SK-MEL-5 (cell line): ENCODE data around the gene ZNF652. TPM values are rescaled to one million over a fixed set of nuclear protein-coding genes. Genes with fewer than 3 reads are reported as not detected.

ENCODE experiments used
- DNase-seq: peaks from one replicate; pipeline ENCODE4 v3.0.0-alpha.2; 2016; ENCODE audit warnings: low read depth, low spot score
- in situ Hi-C: cut with HindIII; loops from 2 replicates; pipeline ENCODE4 v1.10.0; 2016; ENCODE audit warnings: low sequenced_read_pairs, high pct_unique_total_duplicates, low pct_unique_long_range_greater_than_20kb
- small RNA-seq, 2 experiments: library from RNA; depleted of rRNA; stranded (forward); fragments of <200 nt; gene quantifications; one replicate each; pipeline ENCODE3, GENCODE V24; 2014
- total RNA-seq: library from RNA; depleted of rRNA; stranded (reverse); fragments of >200 nt; shearing (Covaris generic); gene quantifications from 2 replicates; pipeline ENCODE4 v1.2.3, GENCODE V29; 2014; rRNA removed

The ZNF652 gene
- total RNA-seq, 1 experiment from 2014 or later: 36.9 TPM

- in situ Hi-C loops: no loop called here
- no peak for DNase-seq
These were observed 102.4 kb downstream of the ZNF652 start for GRCh38 chr17:49259663-49260010.

GRCh38 chr17:49258394-49258793 lies 103.7 kb downstream of the ZNF652 start:
- in situ Hi-C loops: no loop called here

DNA sequence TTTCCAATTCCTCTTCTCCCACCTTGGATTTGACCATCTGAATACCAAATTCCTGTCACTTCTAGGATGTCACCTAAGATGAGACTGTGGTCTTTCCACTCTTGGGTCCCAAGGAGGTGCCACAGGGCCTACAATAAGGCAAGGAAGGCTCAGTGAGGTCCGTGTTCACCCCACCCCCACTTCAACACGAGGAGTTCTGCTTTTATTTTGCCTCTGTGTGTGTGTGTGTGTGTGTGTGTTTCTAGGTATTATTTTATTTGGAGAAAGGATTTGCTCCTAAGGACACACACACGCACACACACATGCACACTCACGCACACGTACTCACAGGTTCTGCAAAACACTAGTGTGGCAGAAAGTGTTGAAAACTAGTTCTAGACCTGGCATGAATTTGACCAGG lies 106.9 kb downstream of the ZNF652 start:
- in situ Hi-C loops: no loop called here

More at GRCh38 chr17:49258394-49258793, 103.7 kb downstream of the ZNF652 start:
- DNase-seq: no peak

GRCh38 chr17:49254066-49254465 lies 108.0 kb downstream of the ZNF652 start:
- in situ Hi-C loops: no loop called here
- DNase-seq: no peak

More for the DNA sequence above, 106.9 kb downstream of the ZNF652 start:
- no peak for DNase-seq

GRCh38 chr17:49252148-49252695 lies 109.8 kb downstream of the ZNF652 start:
- in situ Hi-C loops: no loop called here

DNA sequence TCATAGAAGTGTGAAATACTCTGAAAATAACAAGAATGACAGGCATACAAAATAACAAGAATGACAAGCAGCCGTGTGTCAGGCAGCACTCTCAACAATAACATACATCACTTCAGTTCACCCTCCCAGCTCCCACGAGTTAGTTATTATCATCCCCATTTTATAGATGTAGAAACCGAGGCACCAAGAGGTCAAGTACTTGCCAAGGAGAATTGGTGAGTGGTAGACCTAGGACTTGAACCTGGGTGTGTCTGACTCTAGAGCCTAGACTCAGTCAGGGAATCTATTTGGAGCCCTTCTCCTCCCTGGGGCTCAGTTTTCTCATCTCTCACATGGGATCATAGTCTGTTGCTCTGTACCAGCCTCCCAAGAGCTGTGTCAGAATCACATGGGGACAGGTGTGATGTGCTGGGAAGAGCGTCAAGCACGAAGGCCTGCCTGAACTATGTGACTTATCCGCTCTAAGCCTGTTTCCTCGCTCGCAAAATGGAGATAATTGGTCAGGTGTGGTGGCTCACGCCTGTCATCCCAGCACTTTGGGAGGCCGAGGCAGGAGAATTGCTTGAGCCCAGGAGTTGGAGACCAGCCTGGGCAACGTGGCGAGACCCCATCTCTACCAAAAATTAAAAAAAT lies 112.0 kb downstream of the ZNF652 start:
- DNase-seq: no peak
- in situ Hi-C loops: no loop called here

More at GRCh38 chr17:49252148-49252695, 109.8 kb downstream of the ZNF652 start:
- DNase-seq: no peak

DNA sequence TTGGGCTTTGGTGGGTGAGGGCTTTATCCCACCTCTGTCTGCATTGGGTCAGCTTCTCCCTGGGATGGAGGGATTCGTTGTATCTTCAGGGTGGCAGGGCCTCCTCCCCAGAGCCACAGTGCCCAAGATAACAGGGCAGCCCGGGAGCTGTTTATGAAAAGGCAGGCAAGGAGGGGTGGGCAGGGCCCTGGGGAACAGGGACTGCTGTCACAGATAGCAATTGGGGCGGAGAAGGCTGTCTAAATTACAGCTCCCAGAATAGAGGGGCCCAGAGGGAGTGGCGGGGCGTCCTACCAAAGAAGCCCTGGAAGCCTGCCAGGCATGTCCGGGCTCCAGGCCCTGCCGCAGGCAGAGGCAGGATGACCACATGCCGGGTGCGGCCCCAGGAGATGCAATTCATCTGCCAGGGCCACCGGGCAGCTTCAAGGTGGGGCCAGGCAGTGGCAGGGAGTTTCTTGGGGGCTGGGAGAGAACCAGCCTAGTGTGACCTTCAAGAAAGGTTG lies 112.7 kb downstream of the ZNF652 start:
- no peak for DNase-seq
- in situ Hi-C loops: no loop called here

DNA sequence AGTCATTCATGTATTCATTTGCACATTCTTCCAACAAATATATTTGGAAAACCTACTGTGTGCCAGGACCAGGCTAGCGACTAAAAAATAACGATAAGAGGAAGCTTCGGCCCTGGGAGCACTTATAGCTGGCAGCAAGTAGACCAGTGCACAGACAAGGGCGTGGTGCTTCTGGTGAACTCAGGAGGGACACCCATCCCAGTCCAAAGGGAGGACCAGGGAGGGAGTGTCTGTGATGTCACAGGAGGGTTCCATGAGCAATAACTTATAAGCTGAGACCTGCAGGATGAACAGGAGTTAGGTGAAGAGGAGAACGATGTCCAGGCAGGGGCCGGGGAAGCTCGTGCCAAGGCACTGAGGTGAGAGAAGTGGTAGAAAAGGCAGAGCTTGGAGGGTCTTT lies 114.1 kb downstream of the ZNF652 start:
- no peak for DNase-seq
- in situ Hi-C loops: no loop called here

- no peak for DNase-seq
- in situ Hi-C loops: no loop called here
These were observed 117.2 kb downstream of the ZNF652 start for GRCh38 chr17:49244839-49245238.

Small RNAs within 50 kb of the gene (small RNA-seq; reads per million reads assigned to genes)
- 0 reads per million in 2 experiments for gene MIR6129

Other genes starting within 250 kb of the ZNF652 start
- gene B4GALNT2, start 229.5 kb downstream of the ZNF652 start, total RNA-seq: not detected in 2 replicates
- gene GNGT2, start 151.7 kb downstream of the ZNF652 start, total RNA-seq: not detected in 2 replicates
- gene ABI3, start 151.5 kb downstream of the ZNF652 start, total RNA-seq: not detected in 2 replicates
- gene PHOSPHO1, start 131.5 kb downstream of the ZNF652 start, total RNA-seq: 0.40 and 0.50 TPM in 2 replicates
- 373 and 401 TPM in 2 replicates for gene PHB1, start 52.6 kb upstream of the ZNF652 start, total RNA-seq
- 0.05 and 0.13 TPM in 2 replicates for gene NGFR, start 133.0 kb upstream of the ZNF652 start, total RNA-seq
- 0.26 and 0.35 TPM in 2 replicates for gene NXPH3, start 213.6 kb upstream of the ZNF652 start, total RNA-seq